Nucleus accumbens (tissue), 56 donors: ENCODE results near the gene TMEM37.

Experiments used
- DNase-seq, 56 donors: peaks; one replicate each; lab custom pipeline; 2025; lab: John Stamatoyannopoulos, UW

Gene TMEM37

GRCh38 chr2:119431976-119432850 lies 559 bp downstream of the TMEM37 start:
- DNase-seq, result no peak

DNA sequence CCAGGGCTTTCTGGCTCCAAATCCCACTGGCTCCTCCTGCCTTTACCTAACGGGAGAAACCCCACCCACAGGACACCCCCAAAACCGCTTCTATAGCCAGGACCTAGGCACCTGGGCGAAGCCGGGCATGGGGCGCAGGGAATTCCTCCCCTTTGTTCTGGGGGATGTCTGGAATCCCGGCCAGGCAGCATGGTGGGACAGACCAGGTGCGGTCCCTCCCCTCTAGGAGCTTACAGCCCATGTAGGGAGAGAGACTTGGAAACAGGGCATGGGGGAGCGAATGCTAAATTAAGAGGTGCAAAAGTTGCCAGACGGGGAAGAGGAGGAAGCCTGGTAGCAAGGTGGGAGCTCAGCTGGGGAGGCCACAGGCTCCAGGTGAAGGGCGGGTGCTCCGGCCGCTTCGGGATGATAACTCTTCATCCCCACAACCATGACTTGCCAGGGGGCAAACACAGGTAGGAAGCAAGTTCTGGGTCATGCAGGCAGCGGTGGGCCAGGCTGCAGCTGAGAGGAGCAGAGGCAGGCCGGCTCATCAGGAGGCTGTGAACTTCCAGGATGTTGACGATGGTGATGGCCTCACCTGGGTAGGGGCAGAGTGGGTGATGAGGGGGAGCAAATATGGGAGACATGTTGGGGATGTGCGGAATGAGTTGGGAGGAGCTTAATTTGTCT lies 1.3 kb downstream of the TMEM37 start:
- DNase-seq, result no peak

- no peak for DNase-seq
Measured at GRCh38 chr2:119433636-119434327, 2.1 kb downstream of the TMEM37 start.

- no peak for DNase-seq
Measured at GRCh38 chr2:119434664-119435063, 3.0 kb downstream of the TMEM37 start.

- DNase-seq, result no peak
Measured at GRCh38 chr2:119435081-119435952, 3.7 kb downstream of the TMEM37 start.

DNA sequence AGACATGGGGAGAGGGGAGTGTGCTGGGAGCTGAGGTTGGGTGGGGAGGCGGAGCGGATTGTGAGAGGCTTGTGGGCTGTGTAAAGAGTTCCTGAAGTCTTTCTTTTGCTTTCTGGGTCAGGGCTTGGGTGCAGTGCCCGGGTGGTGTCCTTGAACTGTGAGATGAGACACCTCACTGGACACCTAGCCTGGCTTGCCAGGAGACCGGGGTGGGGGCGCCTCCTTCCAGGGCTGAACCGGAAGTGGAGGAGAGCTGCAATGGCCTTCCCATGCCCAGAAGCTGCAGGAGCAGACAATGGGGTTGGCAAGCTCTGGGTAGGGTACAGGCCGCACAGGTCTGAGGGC lies 4.3 kb downstream of the TMEM37 start:
- no peak for DNase-seq

DNA sequence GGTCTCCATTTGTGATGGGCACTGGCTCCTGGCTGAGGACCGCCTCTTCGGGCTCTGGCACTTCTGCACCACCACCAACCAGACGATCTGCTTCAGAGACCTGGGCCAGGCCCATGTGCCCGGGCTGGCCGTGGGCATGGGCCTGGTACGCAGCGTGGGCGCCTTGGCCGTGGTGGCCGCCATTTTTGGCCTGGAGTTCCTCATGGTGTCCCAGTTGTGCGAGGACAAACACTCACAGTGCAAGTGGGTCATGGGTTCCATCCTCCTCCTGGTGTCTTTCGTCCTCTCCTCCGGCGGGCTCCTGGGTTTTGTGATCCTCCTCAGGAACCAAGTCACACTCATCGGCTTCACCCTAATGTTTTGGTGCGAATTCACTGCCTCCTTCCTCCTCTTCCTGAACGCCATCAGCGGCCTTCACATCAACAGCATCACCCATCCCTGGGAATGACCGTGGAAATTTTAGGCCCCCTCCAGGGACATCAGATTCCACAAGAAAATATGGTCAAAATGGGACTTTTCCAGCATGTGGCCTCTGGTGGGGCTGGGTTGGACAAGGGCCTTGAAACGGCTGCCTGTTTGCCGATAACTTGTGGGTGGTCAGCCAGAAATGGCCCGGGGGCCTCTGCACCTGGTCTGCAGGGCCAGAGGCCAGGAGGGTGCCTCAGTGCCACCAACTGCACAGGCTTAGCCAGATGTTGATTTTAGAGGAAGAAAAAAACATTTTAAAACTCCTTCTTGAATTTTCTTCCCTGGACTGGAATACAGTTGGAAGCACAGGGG lies 5.5 kb downstream of the TMEM37 start:
- no peak for DNase-seq

GRCh38 chr2:119438128-119438656 lies 6.5 kb downstream of the TMEM37 start:
- no peak for DNase-seq

DNA sequence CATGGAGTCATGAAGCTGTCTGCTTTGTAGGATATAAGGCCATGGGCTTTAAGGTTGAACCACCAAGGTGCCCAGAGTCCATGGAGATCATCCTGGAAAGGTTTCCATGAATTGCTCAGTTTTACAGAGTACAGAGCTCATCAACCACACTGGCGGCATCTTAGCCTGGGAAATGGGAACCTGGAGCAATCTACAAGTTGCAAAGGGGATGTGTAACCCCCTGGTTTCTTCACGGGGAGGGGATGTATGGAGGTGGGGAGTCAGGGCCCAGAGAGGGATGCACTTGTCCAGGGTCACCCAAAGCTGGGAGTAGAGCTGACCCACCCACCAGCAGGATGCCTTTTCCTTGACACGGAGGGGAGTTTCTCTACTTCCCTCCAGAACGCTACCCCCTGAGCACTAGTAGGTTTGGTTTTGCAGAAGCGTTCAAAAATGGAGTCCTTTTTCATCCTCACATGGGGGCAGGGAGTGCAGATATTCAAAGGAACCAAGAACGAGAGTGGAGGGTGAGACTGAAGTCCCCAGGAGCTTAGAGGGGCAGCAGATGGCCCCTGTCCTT lies 7.2 kb downstream of the TMEM37 start:
- no peak for DNase-seq

- DNase-seq, result no peak
Measured at GRCh38 chr2:119439574-119440500, 8.2 kb downstream of the TMEM37 start.

GRCh38 chr2:119440501-119440870 lies 8.8 kb downstream of the TMEM37 start:
- DNase-seq, result no peak

DNA sequence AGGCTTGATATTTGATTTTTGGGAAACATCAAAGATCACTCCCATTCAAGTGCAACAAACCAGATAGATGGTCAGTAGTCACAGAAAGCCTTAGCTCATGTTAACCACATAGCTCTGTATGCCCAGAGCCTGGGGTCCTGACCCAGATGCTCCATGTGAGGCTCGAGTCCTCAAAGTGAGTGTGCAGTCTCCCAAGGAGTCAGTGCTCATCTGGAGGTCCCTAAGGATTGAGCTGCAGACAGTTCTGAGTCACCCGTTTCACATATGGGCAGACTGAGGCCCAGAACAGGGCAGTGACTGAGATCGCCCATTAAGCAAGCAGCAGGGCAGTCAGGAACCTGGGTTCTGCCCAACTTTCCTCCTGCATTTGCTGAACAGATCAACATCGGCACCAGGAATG lies 9.2 kb downstream of the TMEM37 start:
- DNase-seq, result no peak

- DNase-seq, result no peak
Measured at GRCh38 chr2:119441376-119442225, 9.9 kb downstream of the TMEM37 start.

- no peak for DNase-seq
Measured at GRCh38 chr2:119442226-119442619, 10.6 kb downstream of the TMEM37 start.

GRCh38 chr2:119442850-119443249 lies 11.2 kb downstream of the TMEM37 start:
- DNase-seq, result no peak

GRCh38 chr2:119446037-119446436 lies 14.4 kb downstream of the TMEM37 start:
- DNase-seq, result no peak
